GM18517 (cell line): ENCODE measurements around the gene CTBP2.
"Not testable (repeated sequence)": the region's sequence is repeated elsewhere in the genome, so short reads cannot be mapped to it uniquely, and the experiment has no call there.

Source experiments
- ATAC-seq: cut with Tn5 transposase; IDR thresholded peaks from one replicate; pipeline ENCODE4 v1.9.1; 2021; ENCODE audit warnings: mild to moderate bottlenecking, moderate library complexity; ENCODE audit not compliant: unreplicated experiment

CTBP2 gene

GRCh38 chr10:125067764-125068163, 92.6 kb downstream of the CTBP2 start:
- no peak for ATAC-seq

- ATAC-seq, result no peak
Observed at GRCh38 chr10:125066764-125067450, 93.5 kb downstream of the CTBP2 start.

- ATAC-seq, result peak; percentile 99
Observed at GRCh38 chr10:125064681-125065492, 95.5 kb downstream of the CTBP2 start.

- ATAC-seq, result no peak
Observed at GRCh38 chr10:125063256-125063925, 97.0 kb downstream of the CTBP2 start.

GRCh38 chr10:125062914-125063230, 97.5 kb downstream of the CTBP2 start:
- ATAC-seq, result no peak

GRCh38 chr10:125062227-125062913, 98.0 kb downstream of the CTBP2 start:
- ATAC-seq, result no peak

GRCh38 chr10:125061557-125062226, 98.7 kb downstream of the CTBP2 start:
- ATAC-seq, result no peak

- no peak for ATAC-seq
Observed at GRCh38 chr10:125060826-125061556, 99.4 kb downstream of the CTBP2 start.

GRCh38 chr10:125060482-125060825, 99.9 kb downstream of the CTBP2 start:
- no peak for ATAC-seq

- no peak for ATAC-seq
Observed at GRCh38 chr10:125060026-125060425, 100.3 kb downstream of the CTBP2 start.

- ATAC-seq, result not testable (repeated sequence)
Observed at GRCh38 chr10:125059348-125059747, 101.0 kb downstream of the CTBP2 start.

- no peak for ATAC-seq
Observed at GRCh38 chr10:125057158-125058001, 103.0 kb downstream of the CTBP2 start.

GRCh38 chr10:125056161-125057132, 103.9 kb downstream of the CTBP2 start:
- no peak for ATAC-seq

GRCh38 chr10:125055446-125055845, 104.9 kb downstream of the CTBP2 start:
- ATAC-seq, result no peak

- ATAC-seq, result no peak
Observed at GRCh38 chr10:125054669-125055268, 105.6 kb downstream of the CTBP2 start.

- no peak for ATAC-seq
Observed at GRCh38 chr10:125054216-125054615, 106.1 kb downstream of the CTBP2 start.

- no peak for ATAC-seq
Observed at GRCh38 chr10:125052146-125052545, 108.2 kb downstream of the CTBP2 start.

GRCh38 chr10:125050383-125050782, 110.0 kb downstream of the CTBP2 start:
- no peak for ATAC-seq
